Thoracic aorta (tissue), 2 donors: ENCODE measurements around the gene OR1F1. TPM values are rescaled to one million over a fixed set of nuclear protein-coding genes. Genes with fewer than 3 reads are reported as not detected.

Source experiments
- ATAC-seq: fragments of 150-250 bp; one replicate; pipeline ENCODE4 v1.8.0; 2017; ENCODE audit warnings: low read depth; ENCODE audit not compliant: insufficient number of reproducible peaks, low FRiP score
- DNase-seq: peaks from one replicate; pipeline ENCODE4 v3.0.0-alpha.2; 2020; ENCODE audit warnings: low spot score
- H3K27ac ChIP-seq, 2 donors: fragments of 200-600 bp; sonication (generic); 1 replicate in 1 of 2; 2 replicates in 1 of 2; pipeline ENCODE4 v1.5.1; 2016; ENCODE audit warnings: mild to moderate bottlenecking in 2 of 2, moderate library complexity in 2 of 2
- H3K27me3 ChIP-seq: fragments of 200-600 bp; sonication (generic); replicated peaks from 2 replicates; pipeline ENCODE4 v1.6.0; 2016; ENCODE audit warnings: mild to moderate bottlenecking; ENCODE audit not compliant: insufficient read depth
- H3K36me3 ChIP-seq: fragments of 200-600 bp; sonication (generic); one replicate; pipeline ENCODE4 v1.5.1; 2016
- H3K4me1 ChIP-seq, 2 donors: fragments of 200-600 bp; sonication (generic); 1 replicate in 1 of 2; 2 replicates in 1 of 2; pipeline versions ENCODE4 v1.5.1 to v1.6.0; 2016; ENCODE audit warnings: low read depth in 2 of 2, mild to moderate bottlenecking in 1 of 2; ENCODE audit not compliant: control insufficient read depth in 1 of 2
- H3K4me3 ChIP-seq: fragments of 200-600 bp; sonication (generic); 2 replicates; pipeline ENCODE4 v1.5.1; 2016; ENCODE audit warnings: mild to moderate bottlenecking
- H3K9me3 ChIP-seq: fragments of 200-600 bp; sonication (generic); 2 replicates; pipeline ENCODE4 v1.5.1; 2016
- total RNA-seq, 2 donors: library from RNA; depleted of rRNA; stranded (reverse); fragments of >200 nt; gene quantifications; one replicate each; pipeline versions ENCODE4 v1.1.0 to v1.2.3, GENCODE V29; 2016
- TF ChIP-seq, protein P1 (sequence below): fragments of 200-600 bp; sonication (generic); IDR thresholded peaks from one replicate; pipeline ENCODE4 v1.5.1; 2019; ENCODE audit warnings: antibody characterized with exemption

The OR1F1 gene
- total RNA-seq, 2 donors from 2014 or later = not detected

DNA sequence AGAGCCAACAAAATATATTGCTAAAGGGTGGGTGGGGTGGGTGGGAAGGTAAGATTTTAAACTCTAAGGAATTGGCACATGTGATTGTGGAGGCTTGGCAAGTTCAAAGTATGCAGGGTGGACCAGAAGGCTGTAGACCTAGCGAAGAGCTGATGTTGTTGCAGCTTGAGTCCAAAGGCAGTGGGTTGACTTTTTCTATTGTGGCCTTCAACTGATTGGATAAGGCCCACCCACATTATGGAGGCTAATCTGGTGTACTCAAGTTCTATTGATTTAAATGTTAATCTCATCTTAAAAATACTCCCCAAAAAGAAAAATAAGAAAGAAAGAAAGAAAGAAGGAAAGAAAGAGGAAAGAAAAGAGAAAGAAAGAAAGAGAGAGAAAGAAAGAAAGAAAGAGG is 24.6 kb downstream of the OR1F1 start:
- no peaks in the 10 kb centered on the region for H3K4me1 ChIP-seq

DNA sequence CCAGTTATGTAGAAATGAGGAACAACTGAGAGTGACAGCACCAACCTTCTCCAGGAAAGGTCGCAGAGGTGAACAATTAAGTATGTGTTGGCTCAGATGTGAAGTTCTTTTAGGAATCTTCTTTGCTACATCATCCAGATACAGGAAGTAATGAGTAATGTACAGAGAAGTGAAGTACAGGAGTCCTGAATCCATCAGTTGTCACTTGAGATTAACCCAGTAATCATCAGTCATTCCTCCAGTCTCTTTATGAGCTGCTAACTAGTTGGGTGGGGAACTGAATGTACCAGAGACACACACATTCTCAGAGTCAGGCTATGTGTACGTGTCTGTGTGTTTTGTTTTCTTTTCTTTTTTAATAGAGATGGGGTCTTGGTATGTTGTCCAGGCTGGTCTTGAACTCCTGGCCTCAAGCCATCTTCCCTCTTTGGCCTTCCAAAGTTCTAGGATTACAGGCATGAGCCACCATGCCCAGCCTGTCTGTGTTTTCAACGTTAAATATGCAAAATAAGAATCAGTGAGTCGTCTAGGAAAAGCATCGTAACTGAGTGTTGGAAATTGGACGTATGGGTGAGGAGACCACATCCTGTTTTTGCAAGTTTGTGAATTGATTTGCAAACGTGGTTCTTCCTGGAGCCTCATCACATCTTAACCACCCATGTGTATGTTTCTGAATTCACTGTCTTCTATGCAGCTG is 27.0 kb downstream of the OR1F1 start:
- no peak overlapping the region for H3K27ac ChIP-seq
- no peaks in the 10 kb centered on the region for H3K36me3 ChIP-seq
- no peaks in the 10 kb centered on the region for H3K9me3 ChIP-seq
- TF ChIP-seq, protein P1, sequence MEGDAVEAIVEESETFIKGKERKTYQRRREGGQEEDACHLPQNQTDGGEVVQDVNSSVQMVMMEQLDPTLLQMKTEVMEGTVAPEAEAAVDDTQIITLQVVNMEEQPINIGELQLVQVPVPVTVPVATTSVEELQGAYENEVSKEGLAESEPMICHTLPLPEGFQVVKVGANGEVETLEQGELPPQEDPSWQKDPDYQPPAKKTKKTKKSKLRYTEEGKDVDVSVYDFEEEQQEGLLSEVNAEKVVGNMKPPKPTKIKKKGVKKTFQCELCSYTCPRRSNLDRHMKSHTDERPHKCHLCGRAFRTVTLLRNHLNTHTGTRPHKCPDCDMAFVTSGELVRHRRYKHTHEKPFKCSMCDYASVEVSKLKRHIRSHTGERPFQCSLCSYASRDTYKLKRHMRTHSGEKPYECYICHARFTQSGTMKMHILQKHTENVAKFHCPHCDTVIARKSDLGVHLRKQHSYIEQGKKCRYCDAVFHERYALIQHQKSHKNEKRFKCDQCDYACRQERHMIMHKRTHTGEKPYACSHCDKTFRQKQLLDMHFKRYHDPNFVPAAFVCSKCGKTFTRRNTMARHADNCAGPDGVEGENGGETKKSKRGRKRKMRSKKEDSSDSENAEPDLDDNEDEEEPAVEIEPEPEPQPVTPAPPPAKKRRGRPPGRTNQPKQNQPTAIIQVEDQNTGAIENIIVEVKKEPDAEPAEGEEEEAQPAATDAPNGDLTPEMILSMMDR = no peak
- H3K4me3 ChIP-seq = no peak overlapping the region
- DNase-seq (no peak), ATAC-seq (no peak)
- no peaks in the 10 kb centered on the region for H3K4me1 ChIP-seq
- no peaks in the 10 kb centered on the region for H3K27me3 ChIP-seq

More for the DNA sequence above, 24.6 kb downstream of the OR1F1 start:
- H3K36me3 ChIP-seq = no peaks in the 10 kb centered on the region
- TF ChIP-seq, protein P1 = no peak
- DNase-seq = no peak
- H3K4me3 ChIP-seq = no peak overlapping the region
- ATAC-seq = no peak
- no peaks in the 10 kb centered on the region for H3K27me3 ChIP-seq
- no peak overlapping the region for H3K27ac ChIP-seq
- no peaks in the 10 kb centered on the region for H3K9me3 ChIP-seq

DNA sequence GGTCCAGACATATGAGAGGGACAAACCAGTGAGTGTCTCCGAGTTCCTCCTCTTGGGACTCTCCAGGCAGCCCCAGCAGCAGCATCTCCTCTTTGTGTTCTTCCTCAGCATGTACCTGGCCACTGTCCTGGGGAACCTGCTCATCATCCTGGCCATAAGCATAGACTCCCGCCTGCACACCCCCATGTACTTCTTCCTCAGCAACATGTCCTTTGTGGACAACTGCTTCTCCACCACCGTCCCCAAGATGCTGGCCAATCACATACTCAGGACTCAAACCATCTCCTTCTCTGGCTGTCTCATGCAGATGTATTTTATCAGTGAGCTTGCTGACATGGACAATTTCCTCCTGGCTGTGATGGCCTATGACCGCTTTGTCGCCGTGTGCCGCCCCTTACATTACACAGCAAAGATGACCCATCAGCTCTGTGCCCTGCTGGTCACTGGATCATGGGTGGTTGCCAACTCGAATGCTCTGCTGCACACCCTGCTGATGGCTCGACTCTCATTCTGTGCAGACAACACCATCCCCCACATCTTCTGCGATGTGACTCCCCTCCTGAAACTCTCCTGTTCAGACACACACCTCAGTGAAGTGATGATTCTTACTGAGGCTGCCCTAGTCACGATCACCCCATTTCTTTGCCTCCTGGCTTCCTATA is 27.7 kb downstream of the OR1F1 start:
- H3K27me3 ChIP-seq = no peaks in the 10 kb centered on the region
- TF ChIP-seq, protein P1 = no peak
- no peak for ATAC-seq

DNA sequence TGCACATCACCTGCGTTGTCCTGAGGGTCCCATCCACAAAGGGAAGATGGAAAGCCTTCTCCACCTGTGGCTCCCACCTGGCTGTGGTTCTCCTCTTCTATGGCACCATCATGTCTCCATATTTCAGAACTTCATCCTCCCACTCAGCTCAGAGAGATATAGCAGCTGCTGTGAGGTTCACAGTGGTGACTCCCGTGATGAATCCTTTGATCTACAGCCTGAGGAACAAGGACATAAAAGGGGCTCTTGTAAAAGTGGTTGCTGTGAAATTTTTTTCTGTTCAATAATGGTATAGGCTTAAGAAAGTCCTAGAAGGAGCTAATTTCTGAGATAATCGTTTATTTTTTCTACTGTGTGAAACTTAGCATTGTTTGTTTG is 28.2 kb downstream of the OR1F1 start:
- no peak for ATAC-seq
- TF ChIP-seq, protein P1 = no peak

More for the DNA sequence above, 27.7 kb downstream of the OR1F1 start:
- Histone ChIP-seq H3K4me1 (no peaks in the 10 kb centered on the region), H3K27ac (no peak overlapping the region), H3K9me3 (peaks cover 6% of the 10 kb centered on the region), H3K4me3 (no peak overlapping the region), H3K36me3 (no peaks in the 10 kb centered on the region)
- no peak for DNase-seq

DNA sequence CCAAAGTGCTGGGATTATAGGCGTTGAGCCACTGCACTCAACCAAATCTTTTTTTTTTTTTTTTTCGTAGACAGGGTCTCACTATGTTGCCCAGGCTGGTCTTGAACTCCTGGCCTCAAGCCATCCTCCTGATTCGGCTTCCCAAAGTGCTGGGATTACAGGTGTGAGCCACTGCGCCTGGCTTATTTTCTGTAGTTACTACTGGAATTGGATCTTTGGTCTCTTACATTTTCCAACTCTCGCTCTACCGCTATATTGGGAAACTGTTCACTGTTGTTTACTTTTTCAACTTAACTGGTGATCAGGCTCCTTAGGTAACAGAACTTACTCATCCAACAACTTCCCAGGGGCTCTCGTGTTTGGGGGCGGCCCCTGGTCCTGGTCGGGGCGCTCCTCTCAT is 32.8 kb downstream of the OR1F1 start:
- H3K27me3 ChIP-seq = no peaks in the 10 kb centered on the region
- H3K4me3 ChIP-seq = no peak overlapping the region
- ATAC-seq (no peak), DNase-seq (no peak)
- H3K9me3 ChIP-seq = peaks cover 52% of the 10 kb centered on the region
- no peak overlapping the region for H3K27ac ChIP-seq
- TF ChIP-seq, protein P1 = no peak
- peaks cover 30% of the 10 kb centered on the region for H3K36me3 ChIP-seq
- no peaks in the 10 kb centered on the region for H3K4me1 ChIP-seq

More for the DNA sequence above, 28.2 kb downstream of the OR1F1 start:
- Histone ChIP-seq H3K4me1 (no peaks in the 10 kb centered on the region), H3K27me3 (no peaks in the 10 kb centered on the region), H3K27ac (no peak overlapping the region), H3K36me3 (no peaks in the 10 kb centered on the region), H3K9me3 (peaks cover 11% of the 10 kb centered on the region), H3K4me3 (no peak overlapping the region)
- no peak for DNase-seq
